Thyroid gland (tissue), 4 donors: ENCODE measurements around the gene SMIM41.

Experiments used
- CTCF ChIP-seq, 6 experiments: fragments of 200-600 bp in 3 of 6; fragments of 450-650 bp in 3 of 6; sonication (generic) in 3 of 6; IDR thresholded peaks; one replicate each; pipeline ENCODE4 v1.5.1; 2016 to 2019; ENCODE audit warnings: antibody characterized with exemption in 6 of 6, mild to moderate bottlenecking in 2 of 6, inconsistent platforms in 1 of 6, moderate library complexity in 1 of 6
- POLR2A ChIP-seq, 2 donors: fragments of 450-650 bp; IDR thresholded peaks; one replicate each; pipeline ENCODE4 v1.6.1; 2017; ENCODE audit warnings: antibody characterized with exemption in 2 of 2, mild to moderate bottlenecking in 2 of 2, moderate library complexity in 1 of 2

GRCh38 chr12:52139579-52140062 lies 60.1 kb downstream of the SMIM41 start:
- TF ChIP-seq CTCF (IDR thresholded peaks at IDR 0.05): peak in 5 of 6 experiments; percentile 43 to 90 (median 84)
- TF ChIP-seq POLR2A (IDR thresholded peaks at IDR 0.05): no peak
